ENCODE measurements around the gene VEGFA. TPM values are rescaled to one million over a fixed set of nuclear protein-coding genes. Genes with fewer than 3 reads are reported as not detected.

The VEGFA gene
- total RNA-seq, 1 donor from 2014 or later = 249 TPM

DNA sequence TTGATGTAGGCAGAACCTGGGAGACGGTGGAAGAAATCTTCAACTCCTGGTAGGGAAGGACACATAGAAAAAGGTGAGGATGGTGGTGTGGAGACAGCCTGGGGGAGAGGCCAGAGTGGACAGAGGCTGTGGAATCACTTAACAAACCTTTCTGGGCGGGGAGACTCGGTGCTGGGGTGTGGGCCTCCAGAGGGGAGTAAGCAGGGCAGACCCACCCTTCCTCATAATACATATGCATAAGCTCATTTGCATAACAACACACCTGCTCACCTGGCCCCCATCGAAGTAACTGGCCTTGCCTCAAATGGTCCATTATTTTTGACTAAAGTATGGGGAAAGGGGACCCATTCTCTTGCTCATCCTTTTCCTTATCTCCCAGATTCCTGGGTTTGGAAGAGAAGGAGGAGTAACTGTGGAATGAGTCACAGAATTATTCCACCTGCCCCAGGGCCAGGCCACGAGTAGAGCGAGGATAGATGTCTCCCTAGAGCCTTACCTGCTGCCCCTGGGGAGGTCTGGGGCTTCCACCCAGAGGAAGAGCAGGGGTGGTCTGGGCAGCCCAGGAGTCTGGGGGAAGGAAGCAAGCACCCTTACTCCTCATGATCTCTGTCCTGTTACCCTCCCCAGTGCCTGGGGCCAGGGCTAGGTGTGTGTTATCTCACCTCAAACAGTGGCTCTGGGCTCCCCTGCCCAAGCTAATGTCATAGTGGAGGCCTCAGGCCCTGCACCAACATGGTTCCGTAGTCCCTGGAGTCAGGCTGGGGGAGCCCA lies 10.7 kb upstream of the VEGFA start:
- no peak for DNase-seq (ENCODE audit: low read depth)

DNA sequence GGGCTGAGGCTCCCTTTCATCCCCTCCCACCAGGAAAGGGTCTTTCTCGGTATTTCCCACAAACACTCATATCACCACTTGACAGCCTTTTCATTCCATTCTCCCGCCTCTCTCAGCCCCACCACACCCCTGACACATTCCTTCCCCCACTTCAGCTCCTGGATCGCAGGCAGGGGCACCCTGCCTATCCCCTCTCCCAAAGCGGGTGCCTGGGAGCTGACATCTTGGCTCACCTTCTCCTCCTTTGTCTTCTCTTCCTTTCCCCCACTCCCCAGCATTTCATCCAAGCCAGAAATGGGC lies 10.2 kb upstream of the VEGFA start:
- DNase-seq (ENCODE audit: low read depth) = no peak

- no peak for DNase-seq (ENCODE audit: low read depth)
Measured at GRCh38 chr6:43760210-43761168, 9.5 kb upstream of the VEGFA start.

GRCh38 chr6:43761666-43762409 lies 8.2 kb upstream of the VEGFA start:
- no peak for DNase-seq (ENCODE audit: low read depth)

DNA sequence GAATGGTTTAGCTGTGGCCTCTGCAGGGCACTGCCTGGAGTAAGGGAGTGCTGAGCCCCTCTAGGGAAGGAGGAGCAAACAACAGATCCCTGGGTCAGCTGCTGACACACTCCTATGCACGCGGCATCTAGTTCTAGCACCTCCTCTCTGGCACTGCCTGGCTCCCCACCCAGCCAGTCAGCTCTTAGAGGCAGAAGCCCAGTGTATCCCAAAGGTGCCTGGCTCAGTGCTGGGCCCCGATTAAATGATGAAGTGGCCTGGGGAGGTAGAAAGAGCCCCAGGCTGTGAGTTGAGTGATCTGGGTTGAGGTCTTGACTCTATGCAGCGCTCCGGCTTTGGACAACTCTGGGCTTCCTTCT lies 7.6 kb upstream of the VEGFA start:
- no peak for DNase-seq (ENCODE audit: low read depth)

DNA sequence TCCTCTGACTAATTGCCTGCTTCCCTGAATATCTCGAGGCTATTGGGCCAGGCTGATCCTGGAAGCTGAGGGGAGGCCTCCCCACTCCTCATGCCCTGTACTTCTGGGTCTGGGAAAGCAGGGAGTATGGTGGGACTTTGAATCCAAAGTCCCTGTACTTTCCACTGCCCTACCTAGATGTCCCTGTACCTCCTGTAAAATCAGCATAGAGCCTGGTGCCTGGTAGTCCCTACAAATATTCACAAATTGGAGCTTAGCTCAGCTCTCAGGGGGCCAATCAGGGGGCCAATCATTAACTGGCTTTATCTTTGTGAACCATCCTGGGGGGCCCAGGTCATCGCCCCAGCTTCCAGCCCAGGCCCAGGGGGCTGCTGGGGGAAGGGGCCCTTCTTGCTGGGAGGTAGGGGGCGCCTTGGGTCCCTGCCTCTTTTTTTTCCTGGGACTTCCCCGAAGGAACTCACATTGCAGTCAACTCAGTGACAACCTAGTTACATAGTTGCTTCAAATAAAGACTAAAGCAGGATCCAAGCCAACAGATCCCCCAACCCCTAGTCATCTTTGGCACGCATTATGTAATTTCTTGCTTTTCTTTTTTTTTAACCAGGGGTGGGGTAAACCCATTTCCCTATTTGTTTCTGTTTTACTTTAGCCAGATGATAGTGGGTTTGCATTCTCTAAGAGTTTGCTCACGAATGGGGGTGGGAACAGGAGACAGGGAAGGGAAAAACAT lies 6.9 kb upstream of the VEGFA start:
- DNase-seq (ENCODE audit: low read depth) = peak; percentile 22

DNA sequence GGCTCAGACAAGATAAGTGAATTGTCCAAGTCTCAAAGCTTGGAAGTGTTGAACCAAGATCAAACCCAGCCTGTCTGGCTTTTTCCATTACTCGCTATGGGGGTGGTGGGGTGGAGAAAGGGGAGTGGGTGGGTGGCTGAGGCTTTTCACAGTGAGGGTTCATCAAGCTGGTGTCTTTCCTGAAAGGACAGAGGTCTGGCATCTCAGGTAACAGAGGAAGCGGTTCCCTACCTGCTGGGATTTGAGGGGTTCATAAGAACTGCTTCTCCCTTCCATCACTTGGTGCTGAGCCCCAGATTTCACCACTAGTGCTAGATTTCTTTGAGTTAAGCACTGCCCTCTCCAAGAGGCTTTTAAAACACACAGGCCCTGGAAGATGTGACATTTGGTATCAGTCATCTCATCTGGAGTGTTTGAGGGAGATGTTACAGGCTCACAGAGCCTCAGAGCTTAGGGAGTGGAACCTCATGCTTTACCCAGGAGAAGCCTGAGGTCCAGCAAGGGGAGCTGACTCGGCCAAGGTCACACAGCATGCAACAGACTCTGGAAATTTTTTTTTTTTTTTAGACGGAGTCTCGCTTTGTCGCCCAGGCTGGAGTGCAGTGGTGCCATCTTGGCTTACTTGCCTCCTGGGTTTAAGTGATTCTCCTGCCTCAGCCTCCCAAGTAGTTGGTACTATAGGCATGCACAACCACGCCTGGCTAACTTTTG lies 6.0 kb upstream of the VEGFA start:
- DNase-seq (ENCODE audit: low read depth) = no peak

GRCh38 chr6:43764772-43765171 lies 5.2 kb upstream of the VEGFA start:
- DNase-seq (ENCODE audit: low read depth) = no peak

- no peak for DNase-seq (ENCODE audit: low read depth)
Measured at GRCh38 chr6:43765776-43766499, 4.1 kb upstream of the VEGFA start.

DNA sequence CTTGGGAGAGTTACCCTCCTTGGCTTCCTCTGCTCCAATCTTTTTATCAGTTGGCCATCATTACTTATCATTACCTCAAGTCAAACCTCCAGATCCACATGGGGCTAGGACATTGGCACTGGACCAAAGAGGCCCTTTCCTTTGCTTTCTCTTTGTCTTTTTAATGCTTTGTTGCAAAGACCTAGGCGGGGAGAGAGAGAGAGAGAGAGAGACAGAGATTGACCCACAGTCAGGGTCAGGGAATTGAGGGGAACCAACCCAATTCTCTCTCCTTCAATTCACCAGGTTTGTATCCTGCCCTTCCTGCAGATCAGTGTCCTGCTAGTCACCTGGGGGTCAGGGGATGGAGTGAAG lies 3.5 kb upstream of the VEGFA start:
- no peak for DNase-seq (ENCODE audit: low read depth)

- DNase-seq (ENCODE audit: low read depth) = no peak
Measured at GRCh38 chr6:43766964-43767461, 3.0 kb upstream of the VEGFA start.

DNA sequence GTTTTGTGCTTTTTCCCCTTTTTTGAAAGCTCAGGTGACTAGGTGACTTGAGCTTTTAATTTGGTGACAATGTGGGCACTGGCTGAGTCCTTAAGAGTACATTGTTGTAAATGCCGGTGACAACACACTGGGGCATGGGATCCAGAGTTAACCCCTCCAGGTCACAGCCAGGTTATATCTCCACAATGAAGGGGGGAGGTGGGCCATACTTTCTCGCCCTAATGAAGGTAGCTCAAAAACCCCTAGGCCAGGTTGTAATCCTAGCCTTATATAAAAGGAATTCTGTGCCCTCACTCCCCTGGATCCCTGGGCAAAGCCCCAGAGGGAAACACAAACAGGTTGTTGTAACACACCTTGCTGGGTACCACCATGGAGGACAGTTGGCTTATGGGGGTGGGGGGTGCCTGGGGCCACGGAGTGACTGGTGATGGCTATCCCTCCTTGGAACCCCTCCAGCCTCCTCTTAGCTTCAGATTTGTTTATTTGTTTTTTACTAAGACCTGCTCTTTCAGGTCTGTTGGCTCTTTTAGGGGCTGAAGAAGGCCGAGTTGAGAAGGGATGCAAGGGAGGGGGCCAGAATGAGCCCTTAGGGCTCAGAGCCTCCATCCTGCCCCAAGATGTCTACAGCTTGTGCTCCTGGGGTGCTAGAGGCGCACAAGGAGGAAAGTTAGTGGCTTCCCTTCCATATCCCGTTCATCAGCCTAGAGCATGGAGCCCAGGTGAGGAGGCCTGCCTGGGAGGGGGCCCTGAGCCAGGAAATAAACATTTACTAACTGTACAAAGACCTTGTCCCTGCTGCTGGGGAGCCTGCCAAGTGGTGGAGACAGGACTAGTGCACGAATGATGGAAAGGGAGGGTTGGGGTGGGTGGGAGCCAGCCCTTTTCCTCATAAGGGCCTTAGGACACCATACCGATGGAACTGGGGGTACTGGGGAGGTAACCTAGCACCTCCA lies 2.2 kb upstream of the VEGFA start:
- no peak for DNase-seq (ENCODE audit: low read depth)

DNA sequence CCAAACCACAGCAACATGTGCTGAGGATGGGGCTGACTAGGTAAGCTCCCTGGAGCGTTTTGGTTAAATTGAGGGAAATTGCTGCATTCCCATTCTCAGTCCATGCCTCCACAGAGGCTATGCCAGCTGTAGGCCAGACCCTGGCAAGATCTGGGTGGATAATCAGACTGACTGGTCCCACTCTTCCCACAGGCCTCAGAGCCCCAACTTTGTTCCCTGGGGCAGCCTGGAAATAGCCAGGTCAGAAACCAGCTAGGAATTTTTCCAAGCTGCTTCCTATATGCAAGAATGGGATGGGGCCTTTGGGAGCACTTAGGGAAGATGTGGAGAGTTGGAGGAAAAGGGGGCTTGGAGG lies 1.5 kb upstream of the VEGFA start:
- no peak for DNase-seq (ENCODE audit: low read depth)

GRCh38 chr6:43768983-43769525 lies 957 bp upstream of the VEGFA start:
- no peak for DNase-seq (ENCODE audit: low read depth)

DNA sequence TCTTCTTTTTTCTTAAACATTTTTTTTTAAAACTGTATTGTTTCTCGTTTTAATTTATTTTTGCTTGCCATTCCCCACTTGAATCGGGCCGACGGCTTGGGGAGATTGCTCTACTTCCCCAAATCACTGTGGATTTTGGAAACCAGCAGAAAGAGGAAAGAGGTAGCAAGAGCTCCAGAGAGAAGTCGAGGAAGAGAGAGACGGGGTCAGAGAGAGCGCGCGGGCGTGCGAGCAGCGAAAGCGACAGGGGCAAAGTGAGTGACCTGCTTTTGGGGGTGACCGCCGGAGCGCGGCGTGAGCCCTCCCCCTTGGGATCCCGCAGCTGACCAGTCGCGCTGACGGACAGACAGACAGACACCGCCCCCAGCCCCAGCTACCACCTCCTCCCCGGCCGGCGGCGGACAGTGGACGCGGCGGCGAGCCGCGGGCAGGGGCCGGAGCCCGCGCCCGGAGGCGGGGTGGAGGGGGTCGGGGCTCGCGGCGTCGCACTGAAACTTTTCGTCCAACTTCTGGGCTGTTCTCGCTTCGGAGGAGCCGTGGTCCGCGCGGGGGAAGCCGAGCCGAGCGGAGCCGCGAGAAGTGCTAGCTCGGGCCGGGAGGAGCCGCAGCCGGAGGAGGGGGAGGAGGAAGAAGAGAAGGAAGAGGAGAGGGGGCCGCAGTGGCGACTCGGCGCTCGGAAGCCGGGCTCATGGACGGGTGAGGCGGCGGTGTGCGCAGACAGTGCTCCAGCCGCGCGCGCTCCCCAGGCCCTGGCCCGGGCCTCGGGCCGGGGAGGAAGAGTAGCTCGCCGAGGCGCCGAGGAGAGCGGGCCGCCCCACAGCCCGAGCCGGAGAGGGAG lies 580 bp downstream of the VEGFA start:
- DNase-seq (ENCODE audit: low read depth) = peak; percentile 24

GRCh38 chr6:43771210-43771857 lies 1.3 kb downstream of the VEGFA start:
- no peak for DNase-seq (ENCODE audit: low read depth)

- no peak for DNase-seq (ENCODE audit: low read depth)
Measured at GRCh38 chr6:43771858-43772680, 2.1 kb downstream of the VEGFA start.
